Sciatic nerve (tissue), 2 donors: ENCODE results near the gene ACTL10. TPM values are rescaled to one million over a fixed set of nuclear protein-coding genes. Genes with fewer than 3 reads are reported as not detected.
"Not testable (repeated sequence)": the region's sequence is repeated elsewhere in the genome, so short reads cannot be mapped to it uniquely, and the experiment has no call there.

Experiments used
- ATAC-seq: fragments of 200-7000 bp; cut with Tn5 transposase; one replicate; pipeline ENCODE4 v1.9.1; 2020; ENCODE audit warnings: mild to moderate bottlenecking, moderate library complexity
- DNase-seq: peaks from one replicate; pipeline ENCODE4 v3.0.0-alpha.2; 2020; ENCODE audit warnings: low spot score
- intact Hi-C: fragments of 100-400 bp; cut with DNase I; formaldehyde crosslinking; loops from one replicate; pipeline ENCODE4 v1.14.2; 2022
- total RNA-seq: library from RNA; stranded (reverse); fragmentation: NEBNext Ultra II Directional; extraction: Animal tissue kit (Norgen Biotek cat#: 25700); gene quantifications from one replicate; pipeline ENCODE4 v1.2.1, GENCODE V29; 2021
- donor health status: DM: no; HTN: no; CAD: no.
- donor health status: DM: no; HTN: no; CAD: no.

The ACTL10 gene
- total RNA-seq, 1 donor from 2014 or later = 0.71 TPM

- ATAC-seq (peak; percentile 98), DNase-seq (peak; percentile 97)
- intact Hi-C loops = loop anchor here (10.0 kb wide), 1 partner anchor 48 kb away; the partner anchor contains the start of gene ZNF341
These were observed 19.6 kb downstream of the ACTL10 start, which contains the start of gene E2F1 for GRCh38 chr20:33686100-33686983. Gene E2F1 (minus strand): TSS chr20:33686385. CDS start chr20:33686264, 121 bp downstream.

- DNase-seq = no peak
- intact Hi-C loops = loop anchor here (10.0 kb wide), 1 partner anchor 48 kb away; the partner anchor contains the start of gene ZNF341
- ATAC-seq = no peak
These were observed 20.2 kb downstream of the ACTL10 start for GRCh38 chr20:33686984-33687366.

GRCh38 chr20:33687370-33687915, 20.7 kb downstream of the ACTL10 start:
- DNase-seq = no peak
- ATAC-seq = no peak
- intact Hi-C loops = loop anchor here (10.0 kb wide), 1 partner anchor 47 kb away; the partner anchor contains the start of gene ZNF341

- ATAC-seq (no peak), DNase-seq (no peak)
- intact Hi-C loops = loop anchor here (10.0 kb wide), 1 partner anchor 47 kb away; the partner anchor contains the start of gene ZNF341
These were observed 21.5 kb downstream of the ACTL10 start for GRCh38 chr20:33687993-33688937.

- intact Hi-C loops = loop anchor here (10.0 kb wide), 1 partner anchor 46 kb away; the partner anchor contains the start of gene ZNF341
- DNase-seq = no peak
- ATAC-seq = no peak
These were observed 22.2 kb downstream of the ACTL10 start for GRCh38 chr20:33688938-33689424.

- intact Hi-C loops = loop anchor here (10.0 kb wide), 1 partner anchor 45 kb away; the partner anchor contains the start of gene ZNF341
- ATAC-seq (no peak), DNase-seq (no peak)
These were observed 22.8 kb downstream of the ACTL10 start for GRCh38 chr20:33689493-33689892.

- intact Hi-C loops = loop anchor here (10.0 kb wide), 1 partner anchor 45 kb away; the partner anchor contains the start of gene ZNF341
- no peak for DNase-seq
- ATAC-seq = no peak
These were observed 23.2 kb downstream of the ACTL10 start for GRCh38 chr20:33689973-33690372.

GRCh38 chr20:33693289-33693688, 26.5 kb downstream of the ACTL10 start:
- no peak for ATAC-seq
- no peak for DNase-seq
- intact Hi-C loops = no loop called here

GRCh38 chr20:33693741-33694638, 27.2 kb downstream of the ACTL10 start:
- no peak for DNase-seq
- peak; percentile 80 for ATAC-seq
- intact Hi-C loops = no loop called here

- intact Hi-C loops = no loop called here
- ATAC-seq (no peak), DNase-seq (no peak)
These were observed 27.9 kb downstream of the ACTL10 start for GRCh38 chr20:33694639-33695012.

GRCh38 chr20:33696448-33696847, 29.7 kb downstream of the ACTL10 start:
- intact Hi-C loops = no loop called here
- ATAC-seq (no peak), DNase-seq (no peak)

- DNase-seq = no peak
- intact Hi-C loops = no loop called here
- ATAC-seq = peak; percentile 81
These were observed 30.4 kb downstream of the ACTL10 start for GRCh38 chr20:33697129-33697528.

- DNase-seq, intact Hi-C loops, ATAC-seq: not testable (repeated sequence)
These were observed 32.2 kb downstream of the ACTL10 start for GRCh38 chr20:33698966-33699365.

- DNase-seq, intact Hi-C loops: not testable (repeated sequence)
These were observed 34.1 kb downstream of the ACTL10 start for GRCh38 chr20:33700696-33701441.

GRCh38 chr20:33701629-33702450, 35.1 kb downstream of the ACTL10 start:
- ATAC-seq = no peak
- intact Hi-C loops = no loop called here
- DNase-seq = no peak

More at GRCh38 chr20:33700696-33701441, 34.1 kb downstream of the ACTL10 start:
- not testable (repeated sequence) for ATAC-seq

- intact Hi-C loops = no loop called here
- DNase-seq = no peak
- ATAC-seq = no peak
These were observed 36.1 kb downstream of the ACTL10 start for GRCh38 chr20:33702861-33703260.
